Esophagus (tissue), 2 donors: ENCODE data around the gene DMXL2. TPM values are rescaled to one million over a fixed set of nuclear protein-coding genes. Genes with fewer than 3 reads are reported as not detected.
"Not testable (repeated sequence)": the region's sequence is repeated elsewhere in the genome, so short reads cannot be mapped to it uniquely, and the experiment has no call there.

Experiments
- H3K27ac ChIP-seq, 2 donors: one replicate each; pipeline ENCODE4 v1.5.1; 2013; ENCODE audit warnings: low read depth in 2 of 2, mild to moderate bottlenecking in 2 of 2, inconsistent platforms in 1 of 2, low read length in 1 of 2, moderate library complexity in 1 of 2
- H3K27me3 ChIP-seq, 2 donors: one replicate each; pipeline ENCODE4 v1.6.1; 2013; ENCODE audit warnings: low read length in 2 of 2, control low read depth in 1 of 2, mild to moderate bottlenecking in 1 of 2; ENCODE audit not compliant: insufficient read depth in 2 of 2, control insufficient read depth in 1 of 2
- H3K36me3 ChIP-seq, 2 donors: one replicate each; pipeline ENCODE4 v1.6.1; 2013; ENCODE audit warnings: low read length in 1 of 2; ENCODE audit not compliant: control insufficient read depth in 2 of 2, insufficient read depth in 2 of 2
- H3K4me1 ChIP-seq, 2 donors: one replicate each; pipeline ENCODE4 v1.6.1; 2013; ENCODE audit warnings: low read length in 1 of 2; ENCODE audit not compliant: control insufficient read depth in 2 of 2, insufficient read depth in 2 of 2
- H3K4me3 ChIP-seq, 2 donors: one replicate each; pipeline ENCODE4 v1.5.1; 2013; ENCODE audit warnings: low read length in 2 of 2, mild to moderate bottlenecking in 2 of 2, low read depth in 1 of 2, moderate library complexity in 1 of 2
- H3K9me3 ChIP-seq, 2 donors: one replicate each; pipeline ENCODE4 v1.6.1; 2013; ENCODE audit warnings: mild to moderate bottlenecking in 2 of 2, low read depth in 1 of 2, low read length in 1 of 2, moderate library complexity in 1 of 2; ENCODE audit not compliant: control insufficient read depth in 2 of 2, insufficient read depth in 1 of 2
- WGBS, 2 donors: extraction: QIAGEN DNeasy Blood & Tissue Kit; methylation state at CpG; one replicate each; pipeline ENCODE4 v1.1.7; 2013; 5-methylcytosine and 5-hydroxymethylcytosine counted together
- polyA plus RNA-seq, 2 donors: library from polyadenylated mRNA; stranded (reverse); fragments of 200-250 nt; gene quantifications; one replicate each; pipeline ENCODE4 v1.2.3, GENCODE V29; 2013
- donor health status: healthy with polysubstance abuse.
- donor health status: Bipolar disorder and iron deficiency.

The DMXL2 gene, protein sequence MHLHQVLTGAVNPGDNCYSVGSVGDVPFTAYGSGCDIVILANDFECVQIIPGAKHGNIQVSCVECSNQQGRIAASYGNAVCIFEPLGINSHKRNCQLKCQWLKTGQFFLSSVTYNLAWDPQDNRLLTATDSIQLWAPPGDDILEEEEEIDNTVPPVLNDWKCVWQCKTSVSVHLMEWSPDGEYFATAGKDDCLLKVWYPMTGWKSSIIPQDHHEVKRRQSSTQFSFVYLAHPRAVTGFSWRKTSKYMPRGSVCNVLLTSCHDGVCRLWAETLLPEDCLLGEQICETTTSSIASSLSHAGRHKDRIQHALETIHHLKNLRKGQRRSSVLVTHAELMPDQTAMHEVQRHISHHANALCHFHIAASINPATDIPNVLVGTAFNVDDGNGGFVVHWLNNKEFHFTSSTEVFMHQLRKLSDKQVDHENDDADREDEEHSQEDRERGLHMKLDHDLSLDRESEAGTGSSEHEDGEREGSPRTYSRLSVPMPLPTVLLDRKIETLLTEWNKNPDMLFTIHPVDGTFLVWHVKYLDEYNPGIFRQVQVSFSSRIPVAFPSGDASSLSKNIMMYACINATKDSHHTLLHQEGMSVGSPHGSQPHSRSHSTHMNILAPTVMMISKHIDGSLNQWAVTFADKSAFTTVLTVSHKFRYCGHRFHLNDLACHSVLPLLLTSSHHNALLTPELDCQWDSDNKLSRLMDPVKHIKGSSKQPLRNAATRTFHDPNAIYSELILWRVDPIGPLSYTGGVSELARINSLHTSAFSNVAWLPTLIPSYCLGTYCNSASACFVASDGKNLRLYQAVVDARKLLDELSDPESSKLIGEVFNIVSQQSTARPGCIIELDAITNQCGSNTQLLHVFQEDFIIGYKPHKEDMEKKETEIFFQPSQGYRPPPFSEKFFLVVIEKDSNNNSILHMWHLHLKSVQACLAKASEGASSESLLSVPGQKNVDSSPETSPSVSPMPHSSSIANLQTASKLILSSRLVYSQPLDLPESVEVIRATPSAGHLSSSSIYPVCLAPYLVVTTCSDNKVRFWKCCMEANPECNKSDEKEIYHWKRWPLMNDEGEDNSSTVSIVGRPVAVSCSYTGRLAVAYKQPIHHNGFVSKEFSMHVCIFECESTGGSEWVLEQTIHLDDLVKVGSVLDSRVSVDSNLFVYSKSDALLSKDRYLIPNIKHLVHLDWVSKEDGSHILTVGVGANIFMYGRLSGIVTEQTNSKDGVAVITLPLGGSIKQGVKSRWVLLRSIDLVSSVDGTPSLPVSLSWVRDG (N-terminal part only)
- 1 to 10 TPM; 4.8 to 6.5 TPM for polyA plus RNA-seq

DNA sequence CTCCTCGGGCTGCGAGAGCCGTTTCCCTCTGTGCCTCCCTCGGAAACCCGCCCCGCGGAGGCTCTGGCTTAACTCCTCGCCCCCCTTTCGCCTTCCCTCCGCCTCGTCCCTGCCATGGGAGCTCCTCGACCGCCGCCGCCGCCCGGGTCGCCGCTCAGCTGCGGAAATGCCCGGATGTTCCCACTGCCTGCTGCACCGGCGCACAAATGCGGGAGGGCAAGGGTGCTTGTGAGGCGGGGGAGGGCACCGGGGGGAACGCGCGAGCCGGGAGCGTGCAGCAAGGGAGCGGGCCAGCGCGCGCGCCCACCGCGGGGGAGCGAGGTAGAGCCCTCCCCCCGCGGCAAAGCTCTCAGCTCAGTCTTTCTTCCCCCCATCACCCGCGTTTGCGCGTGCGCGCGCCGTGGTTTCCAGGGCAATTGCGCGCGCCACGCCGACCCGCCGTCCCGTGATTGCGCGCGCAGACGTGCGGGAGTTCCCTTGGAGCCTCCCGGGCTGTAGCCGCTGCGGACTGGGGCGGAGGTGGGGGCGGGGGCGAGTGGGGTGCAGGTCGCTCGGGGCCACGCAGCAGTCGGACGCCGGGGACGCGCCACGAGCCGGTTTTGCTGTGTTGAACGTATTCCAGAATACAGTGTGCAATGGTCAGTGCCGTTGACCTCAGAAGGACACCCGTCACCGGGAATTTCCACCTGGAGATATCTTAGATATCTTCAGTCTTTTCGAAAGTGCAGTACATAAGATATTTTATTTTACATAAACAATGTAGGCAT is at the start of gene DMXL2:
Gene DMXL2, minus strand, starts transcription at position 168 of the 767 bp plus-strand sequence. CDS start 226 bp downstream, outside the sequence.
- Histone ChIP-seq H3K27me3 (no peaks in the 10 kb centered on the region), H3K4me1 (peaks cover 0 to 2% of the 10 kb centered on the region in 2 donors), H3K36me3 (no peaks in the 10 kb centered on the region), H3K4me3 (peak within 1 kb of the TSS; percentile 78 to 79), H3K9me3 (no peaks in the 10 kb centered on the region), H3K27ac (peak within 1 kb of the TSS; percentile 40 to 65)
- WGBS, 2 donors, result 0% methylated on average over 66 to 83 of the region's 83 CpGs

GRCh38 chr15:51672155-51672687 is 49.6 kb upstream of the DMXL2 start:
- Histone ChIP-seq H3K4me1 (no peaks in the 10 kb centered on the region), H3K36me3 (no peaks in the 10 kb centered on the region), H3K4me3 (no peak overlapping the region), H3K9me3 (no peaks in the 10 kb centered on the region), H3K27me3 (no peaks in the 10 kb centered on the region), H3K27ac (no peak overlapping the region)
- 25 to 28% methylated on average over 9 of the region's 9 CpGs for WGBS, 2 donors

DNA sequence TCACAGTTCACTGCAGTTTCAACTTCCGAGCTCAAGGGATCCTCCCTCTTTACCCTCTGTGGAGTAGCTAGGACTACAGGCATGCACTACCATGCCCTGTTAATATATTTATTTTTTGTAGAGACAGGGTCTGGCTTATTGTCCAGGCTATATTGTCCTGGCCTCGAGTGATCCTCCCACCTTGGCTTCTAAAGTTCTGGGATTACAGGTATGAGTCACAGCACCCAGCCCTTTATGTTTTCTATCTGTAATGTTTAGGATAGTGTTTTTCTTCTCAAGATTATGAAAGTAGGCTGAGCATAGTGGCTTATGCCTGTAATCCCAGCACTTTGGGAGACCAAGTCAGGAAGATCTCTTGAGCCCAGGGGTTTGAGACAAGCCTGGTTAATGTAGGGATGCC is 46.8 kb upstream of the DMXL2 start:
- H3K27ac ChIP-seq, result no peak overlapping the region
- no peaks in the 10 kb centered on the region for H3K9me3 ChIP-seq
- H3K4me1 ChIP-seq, result no peaks in the 10 kb centered on the region
- no peaks in the 10 kb centered on the region for H3K27me3 ChIP-seq
- H3K36me3 ChIP-seq, result no peaks in the 10 kb centered on the region
- no peak overlapping the region for H3K4me3 ChIP-seq
- WGBS, 2 donors, result 49 to 60% methylated on average over 2 of the region's 2 CpGs

GRCh38 chr15:51668446-51668845 is 45.9 kb upstream of the DMXL2 start:
- H3K36me3 ChIP-seq, result no peaks in the 10 kb centered on the region
- H3K4me1 ChIP-seq, result no peaks in the 10 kb centered on the region
- H3K9me3 ChIP-seq, result no peaks in the 10 kb centered on the region
- H3K4me3 ChIP-seq, result no peak overlapping the region
- H3K27me3 ChIP-seq, result no peaks in the 10 kb centered on the region
- no peak overlapping the region for H3K27ac ChIP-seq
- WGBS, 2 donors, result 75 to 80% methylated on average over 5 of the region's 5 CpGs

- H3K4me1 ChIP-seq, result no peaks in the 10 kb centered on the region
- WGBS, 2 donors, result 59 to 60% methylated on average over 6 of the region's 6 CpGs
- no peaks in the 10 kb centered on the region for H3K36me3 ChIP-seq
- no peaks in the 10 kb centered on the region for H3K27me3 ChIP-seq
- no peaks in the 10 kb centered on the region for H3K9me3 ChIP-seq
- no peak overlapping the region for H3K27ac ChIP-seq
- H3K4me3 ChIP-seq, result no peak overlapping the region
Observed at GRCh38 chr15:51667478-51667877, 44.9 kb upstream of the DMXL2 start.

- H3K27me3 ChIP-seq, result no peaks in the 10 kb centered on the region
- WGBS, 2 donors, result 88 to 89% methylated on average over 2 of the region's 2 CpGs
- H3K4me3 ChIP-seq, result no peak overlapping the region
- H3K36me3 ChIP-seq, result no peaks in the 10 kb centered on the region
- no peaks in the 10 kb centered on the region for H3K9me3 ChIP-seq
- H3K4me1 ChIP-seq, result no peaks in the 10 kb centered on the region
- no peak overlapping the region for H3K27ac ChIP-seq
Observed at GRCh38 chr15:51661072-51661471, 38.5 kb upstream of the DMXL2 start.

DNA sequence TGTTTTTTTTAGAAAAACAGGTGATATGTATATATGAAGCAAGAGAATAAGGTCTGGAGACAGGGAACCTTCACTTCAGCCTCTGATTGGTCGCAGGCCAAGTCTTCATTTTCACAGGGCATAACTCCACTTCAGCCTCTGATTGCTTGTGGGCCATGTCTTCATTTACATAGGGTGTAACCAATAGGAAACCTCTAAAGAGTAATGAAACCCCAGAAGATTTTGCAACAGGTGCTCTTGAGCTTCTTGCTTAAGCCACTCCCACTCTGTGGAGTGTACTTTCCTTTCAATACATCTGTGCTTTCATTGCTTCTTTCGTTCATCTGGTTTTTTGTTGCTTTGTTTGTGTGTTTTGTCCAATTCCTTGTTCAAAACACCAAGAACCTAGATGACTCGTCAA is 36.1 kb upstream of the DMXL2 start:
- Histone ChIP-seq H3K9me3 (peaks cover 0 to 2% of the 10 kb centered on the region in 2 donors), H3K27ac (no peak overlapping the region), H3K36me3 (no peaks in the 10 kb centered on the region), H3K27me3 (no peaks in the 10 kb centered on the region), H3K4me3 (no peak overlapping the region), H3K4me1 (no peaks in the 10 kb centered on the region)
- 81 to 86% methylated on average over 3 of the region's 3 CpGs for WGBS, 2 donors

DNA sequence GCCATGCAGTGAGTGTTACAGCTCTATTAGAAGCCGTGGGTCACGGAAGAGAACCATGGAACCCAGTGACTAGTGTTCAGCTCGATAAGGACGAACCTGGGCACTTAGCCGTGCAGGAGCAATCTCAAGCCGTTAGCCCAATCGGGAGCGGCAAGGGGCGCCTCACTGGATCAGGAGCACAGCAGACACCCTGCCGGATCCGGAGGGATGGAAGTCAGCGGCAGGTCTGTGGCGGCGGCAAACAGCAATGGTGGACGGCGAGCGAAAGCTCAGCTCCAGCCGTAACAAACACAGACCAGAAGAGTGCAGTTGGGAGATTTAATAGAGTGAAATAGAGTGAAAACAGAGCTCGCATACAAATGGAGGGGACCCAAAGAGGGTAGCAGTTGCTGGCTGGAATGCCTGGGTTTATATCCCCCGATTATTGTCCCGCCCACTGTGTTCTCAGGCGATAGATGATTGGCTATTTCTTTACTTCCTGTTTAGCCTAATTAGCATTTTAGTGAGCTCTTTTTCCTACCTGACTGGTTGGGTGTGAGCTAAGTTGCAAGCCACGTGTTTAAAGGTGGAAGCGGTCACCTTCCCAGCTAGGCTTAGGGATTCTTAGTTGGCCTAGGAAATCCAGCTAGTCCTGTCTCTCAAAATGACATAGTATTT is 33.0 kb upstream of the DMXL2 start:
- H3K36me3 ChIP-seq, H3K27ac ChIP-seq, H3K4me3 ChIP-seq, H3K9me3 ChIP-seq, H3K27me3 ChIP-seq, H3K4me1 ChIP-seq: not testable (repeated sequence)
- WGBS, 2 donors, result 93 to 94% methylated on average over 24 of the region's 24 CpGs
